Measurements from ENCODE around the gene SLC15A2.

DNA sequence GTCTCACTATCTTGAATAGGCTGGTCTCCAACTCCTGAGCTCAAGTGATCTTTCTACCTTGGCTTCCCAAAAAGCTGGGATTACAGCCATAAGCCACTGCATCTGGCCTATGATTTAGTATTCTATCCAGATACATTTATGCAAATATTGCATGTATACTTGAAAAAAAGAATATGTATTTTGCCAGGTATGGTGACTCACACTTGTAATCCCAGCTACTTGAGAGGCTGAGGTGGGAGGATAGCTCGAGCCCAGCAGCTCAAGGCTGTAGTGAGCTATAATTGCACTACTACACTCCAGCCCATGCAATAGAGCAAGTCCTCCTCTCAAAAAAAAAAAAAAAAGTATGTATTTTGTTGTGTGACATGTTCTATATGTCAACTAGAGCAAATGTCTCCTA, 54.4 kb downstream of the SLC15A2 start:
- TF ChIP-seq POLR2A (IDR thresholded peaks at IDR 0.05; ENCODE audit: low read depth, low read length) (no peak), POLR2AphosphoS5 (IDR thresholded peaks at IDR 0.05; ENCODE audit: low read depth, low read length) (no peak)
